ENCODE data around the gene PCNX2. TPM values are rescaled to one million over a fixed set of nuclear protein-coding genes. Genes with fewer than 3 reads are reported as not detected.

Gene PCNX2
- total RNA-seq, 3 donors from 2014 or later (not counting 1 experiment from before 2014, with no cell fraction given), result 12.9 to 25.8 (median 16.0) TPM

DNA sequence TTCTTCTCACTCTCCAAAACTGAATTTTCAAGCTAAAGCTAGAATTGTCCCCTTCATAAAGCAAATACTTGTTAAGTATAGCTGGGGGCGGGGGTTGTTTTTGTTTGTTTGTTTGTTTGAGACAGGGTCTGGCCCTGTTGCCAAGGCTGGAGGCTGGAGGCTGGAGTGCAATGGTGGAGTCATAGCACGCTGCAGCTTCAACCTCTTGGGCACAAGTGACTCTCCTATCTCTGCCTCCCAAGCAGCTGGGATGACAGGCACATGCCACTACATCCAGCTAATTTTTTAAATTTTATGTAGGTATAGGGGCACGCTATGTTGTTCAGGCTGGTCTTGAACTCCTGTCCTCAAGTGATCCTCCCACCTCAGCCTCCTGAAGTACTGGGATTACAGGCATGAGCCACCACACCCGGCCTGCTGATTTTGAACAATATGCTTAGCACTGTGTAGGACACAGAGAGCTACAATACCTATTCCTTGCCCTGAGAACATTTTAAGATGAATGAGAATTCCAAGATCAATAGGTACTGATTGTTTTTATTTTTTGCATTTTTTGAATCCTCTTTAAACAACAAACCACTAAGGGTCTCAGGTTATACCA is 42.2 kb downstream of the PCNX2 start:
- Histone ChIP-seq H3K9me3 (ENCODE audit: control insufficient read depth, insufficient read depth, low read length) (no peaks in the 10 kb centered on the region), H3K36me3 (ENCODE audit: control insufficient read depth, insufficient read depth, low read length) (peaks cover 18% of the 10 kb centered on the region), H3K27me3 (ENCODE audit: control insufficient read depth, insufficient read depth, low read length) (no peaks in the 10 kb centered on the region), H3K4me1 (ENCODE audit: control insufficient read depth, insufficient read depth, low read length) (no peaks in the 10 kb centered on the region), H3K27ac (ENCODE audit: low read length) (no peak overlapping the region), H3K4me3 (ENCODE audit: low read length) (no peak overlapping the region)
- 87% methylated on average over 3 of the region's 4 CpGs for WGBS (ENCODE audit: insufficient coverage)
- H3K27ac Mint-ChIP-seq, result no peak overlapping the region
- DNase-seq (no peak), ATAC-seq (no peak)
- TF ChIP-seq, protein P1, sequence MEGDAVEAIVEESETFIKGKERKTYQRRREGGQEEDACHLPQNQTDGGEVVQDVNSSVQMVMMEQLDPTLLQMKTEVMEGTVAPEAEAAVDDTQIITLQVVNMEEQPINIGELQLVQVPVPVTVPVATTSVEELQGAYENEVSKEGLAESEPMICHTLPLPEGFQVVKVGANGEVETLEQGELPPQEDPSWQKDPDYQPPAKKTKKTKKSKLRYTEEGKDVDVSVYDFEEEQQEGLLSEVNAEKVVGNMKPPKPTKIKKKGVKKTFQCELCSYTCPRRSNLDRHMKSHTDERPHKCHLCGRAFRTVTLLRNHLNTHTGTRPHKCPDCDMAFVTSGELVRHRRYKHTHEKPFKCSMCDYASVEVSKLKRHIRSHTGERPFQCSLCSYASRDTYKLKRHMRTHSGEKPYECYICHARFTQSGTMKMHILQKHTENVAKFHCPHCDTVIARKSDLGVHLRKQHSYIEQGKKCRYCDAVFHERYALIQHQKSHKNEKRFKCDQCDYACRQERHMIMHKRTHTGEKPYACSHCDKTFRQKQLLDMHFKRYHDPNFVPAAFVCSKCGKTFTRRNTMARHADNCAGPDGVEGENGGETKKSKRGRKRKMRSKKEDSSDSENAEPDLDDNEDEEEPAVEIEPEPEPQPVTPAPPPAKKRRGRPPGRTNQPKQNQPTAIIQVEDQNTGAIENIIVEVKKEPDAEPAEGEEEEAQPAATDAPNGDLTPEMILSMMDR (IDR thresholded peaks at IDR 0.05), result no peak
- no peaks in the 10 kb centered on the region for H3K36me3 Mint-ChIP-seq
- no peak overlapping the region for H3K4me3 Mint-ChIP-seq
- no peaks in the 10 kb centered on the region for H3K27me3 Mint-ChIP-seq (ENCODE audit: low read depth in 2 of 2)
- H3K9me3 Mint-ChIP-seq, result no peaks in the 10 kb centered on the region
- intact Hi-C loops (cut with micrococcal nuclease), result no loop called here
- no peaks in the 10 kb centered on the region for H3K4me1 Mint-ChIP-seq

DNA sequence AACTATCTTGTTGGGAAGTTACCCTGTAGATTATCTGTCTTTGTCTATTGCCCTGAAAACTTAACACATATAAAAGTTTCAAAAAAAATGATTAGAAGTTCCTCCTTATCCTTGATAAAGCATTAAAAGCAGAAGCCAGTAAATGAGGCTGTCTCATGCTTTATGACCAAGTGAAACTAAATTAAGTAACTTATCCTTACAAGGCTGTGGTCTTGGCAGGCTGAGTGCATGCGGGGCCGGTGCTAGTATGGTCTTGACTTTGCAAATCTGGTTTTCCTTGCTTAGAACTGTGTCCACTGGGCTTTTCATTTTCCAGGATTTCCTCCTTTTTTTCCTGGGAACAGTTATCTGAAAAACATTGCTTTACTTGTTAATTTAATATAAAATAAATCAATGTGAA is 43.1 kb downstream of the PCNX2 start:
- DNase-seq (no peak), ATAC-seq (no peak)
- Histone ChIP-seq H3K27me3 (ENCODE audit: control insufficient read depth, insufficient read depth, low read length) (no peaks in the 10 kb centered on the region), H3K4me1 (ENCODE audit: control insufficient read depth, insufficient read depth, low read length) (no peaks in the 10 kb centered on the region), H3K36me3 (ENCODE audit: control insufficient read depth, insufficient read depth, low read length) (peaks cover 12% of the 10 kb centered on the region), H3K4me3 (ENCODE audit: low read length) (no peak overlapping the region), H3K9me3 (ENCODE audit: control insufficient read depth, insufficient read depth, low read length) (no peaks in the 10 kb centered on the region), H3K27ac (ENCODE audit: low read length) (no peak overlapping the region)
- Mint-ChIP-seq H3K36me3 (no peaks in the 10 kb centered on the region), H3K4me1 (no peaks in the 10 kb centered on the region), H3K4me3 (no peak overlapping the region), H3K27ac (no peak overlapping the region), H3K27me3 (ENCODE audit: low read depth in 2 of 2) (no peaks in the 10 kb centered on the region), H3K9me3 (no peaks in the 10 kb centered on the region)
- intact Hi-C loops (cut with micrococcal nuclease), result no loop called here
- WGBS (ENCODE audit: insufficient coverage), result 59% methylated on average over 2 of the region's 2 CpGs
- TF ChIP-seq, protein P1 (IDR thresholded peaks at IDR 0.05), result no peak

DNA sequence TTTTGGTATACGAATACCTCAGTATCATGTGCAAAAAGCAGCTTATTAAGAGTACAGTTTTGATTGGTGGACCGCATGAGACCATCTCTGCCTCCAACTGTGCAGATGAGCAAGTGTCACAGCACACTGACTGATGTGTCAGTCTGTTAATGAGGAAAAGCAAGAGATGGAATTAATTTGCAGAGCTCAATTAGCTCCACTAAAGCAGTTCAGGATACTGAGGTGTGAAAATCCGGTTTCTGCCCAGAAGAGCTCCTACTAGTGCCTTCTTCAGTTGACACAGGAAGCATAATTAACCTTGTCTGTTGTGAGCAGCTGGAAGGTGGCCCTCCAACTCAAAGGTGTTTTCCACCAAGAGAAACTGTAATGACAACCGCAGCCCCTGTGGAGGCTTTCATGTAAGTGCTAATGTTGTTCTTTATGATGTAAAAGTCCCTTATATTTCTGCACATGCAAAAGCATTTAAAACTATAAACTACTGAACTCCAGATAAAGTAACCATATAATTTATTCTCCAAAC is 44.3 kb downstream of the PCNX2 start:
- intact Hi-C loops (cut with micrococcal nuclease), result no loop called here
- Mint-ChIP-seq H3K36me3 (no peaks in the 10 kb centered on the region), H3K9me3 (no peaks in the 10 kb centered on the region), H3K4me1 (no peaks in the 10 kb centered on the region), H3K27me3 (ENCODE audit: low read depth in 2 of 2) (no peaks in the 10 kb centered on the region), H3K27ac (no peak overlapping the region), H3K4me3 (no peak overlapping the region)
- no peaks in the 10 kb centered on the region for H3K27me3 ChIP-seq (ENCODE audit: control insufficient read depth, insufficient read depth, low read length)
- DNase-seq, result peak in 1 of 2 donors; percentile 7
- ATAC-seq, result no peak
- H3K36me3 ChIP-seq (ENCODE audit: control insufficient read depth, insufficient read depth, low read length), result peaks cover 12% of the 10 kb centered on the region
- no peak overlapping the region for H3K4me3 ChIP-seq (ENCODE audit: low read length)
- WGBS (ENCODE audit: insufficient coverage), result 84% methylated on average over 4 of the region's 4 CpGs
- TF ChIP-seq, protein P1 (IDR thresholded peaks at IDR 0.05), result no peak
- no peak overlapping the region for H3K27ac ChIP-seq (ENCODE audit: low read length)
- H3K9me3 ChIP-seq (ENCODE audit: control insufficient read depth, insufficient read depth, low read length), result no peaks in the 10 kb centered on the region
- no peaks in the 10 kb centered on the region for H3K4me1 ChIP-seq (ENCODE audit: control insufficient read depth, insufficient read depth, low read length)

DNA sequence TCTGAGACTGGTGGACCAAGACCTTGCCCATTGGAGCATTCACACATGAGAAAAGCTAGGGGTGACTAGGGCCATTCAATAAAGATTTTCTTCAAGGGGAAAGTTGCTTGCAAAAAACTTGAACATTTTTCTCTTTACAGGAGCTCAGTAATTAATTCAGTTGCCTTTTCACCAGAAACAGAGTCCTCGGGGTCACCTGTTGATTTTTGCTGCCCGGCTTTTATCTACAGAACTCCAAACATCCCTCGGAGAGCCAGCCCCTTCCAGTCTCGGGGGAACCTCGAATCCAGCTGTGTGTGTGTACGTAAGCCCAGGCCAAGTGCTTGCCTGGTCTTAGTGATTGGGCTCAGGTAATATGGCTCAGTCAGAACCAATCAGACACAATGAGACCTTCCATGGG is 47.5 kb downstream of the PCNX2 start:
- H3K27ac Mint-ChIP-seq, result no peak overlapping the region
- no peaks in the 10 kb centered on the region for H3K36me3 Mint-ChIP-seq

More for the DNA sequence above, 47.5 kb downstream of the PCNX2 start:
- TF ChIP-seq, protein P1 (IDR thresholded peaks at IDR 0.05), result no peak
- no peaks in the 10 kb centered on the region for H3K9me3 Mint-ChIP-seq
- 96% methylated on average over 6 of the region's 6 CpGs for WGBS (ENCODE audit: insufficient coverage)
- no peaks in the 10 kb centered on the region for H3K4me1 ChIP-seq (ENCODE audit: control insufficient read depth, insufficient read depth, low read length)
- H3K4me1 Mint-ChIP-seq, result peaks cover 0 to 6% of the 10 kb centered on the region in 2 donors
- H3K4me3 Mint-ChIP-seq, result no peak overlapping the region
- ATAC-seq (no peak), DNase-seq (no peak)
- intact Hi-C loops (cut with micrococcal nuclease), result loop anchor here (10.0 kb wide), 1 partner anchor 1383 kb away; no protein-coding TSS in a partner anchor
- no peak overlapping the region for H3K27ac ChIP-seq (ENCODE audit: low read length)
- H3K4me3 ChIP-seq (ENCODE audit: low read length), result no peak overlapping the region
- no peaks in the 10 kb centered on the region for H3K27me3 Mint-ChIP-seq (ENCODE audit: low read depth in 2 of 2)
- H3K36me3 ChIP-seq (ENCODE audit: control insufficient read depth, insufficient read depth, low read length), result peaks cover 12% of the 10 kb centered on the region
- no peaks in the 10 kb centered on the region for H3K27me3 ChIP-seq (ENCODE audit: control insufficient read depth, insufficient read depth, low read length)
- no peaks in the 10 kb centered on the region for H3K9me3 ChIP-seq (ENCODE audit: control insufficient read depth, insufficient read depth, low read length)

Measured in natural killer cell (primary cell).